Endodermal cell (in vitro differentiated cells): ENCODE results near the gene MTCL1. TPM values are rescaled to one million over a fixed set of nuclear protein-coding genes. Genes with fewer than 3 reads are reported as not detected.

Experiments
- DNase-seq: peaks from one replicate; pipeline ENCODE4 v3.0.0-alpha.2; 2017
- H3K27ac ChIP-seq: 2 replicates; pipeline ENCODE4 v1.5.1; 2013; ENCODE audit warnings: mild to moderate bottlenecking, low read depth, low read length, moderate library complexity
- H3K27me3 ChIP-seq: 2 replicates; pipeline ENCODE4 v1.6.1; 2013; ENCODE audit warnings: mild to moderate bottlenecking, low read length, moderate library complexity; ENCODE audit not compliant: insufficient read depth, control insufficient read depth, poor library complexity, severe bottlenecking
- H3K36me3 ChIP-seq: 2 replicates; pipeline ENCODE4 v1.7.0; 2013; ENCODE audit warnings: mild to moderate bottlenecking, low read length, moderate library complexity; ENCODE audit not compliant: control insufficient read depth, insufficient read depth
- H3K4me1 ChIP-seq: one replicate; pipeline ENCODE4 v1.7.0; 2013; ENCODE audit warnings: low read length; ENCODE audit not compliant: control insufficient read depth, insufficient read depth
- H3K4me3 ChIP-seq: 2 replicates; pipeline ENCODE4 v1.5.1; 2013; ENCODE audit warnings: mild to moderate bottlenecking, low read length, moderate library complexity
- H3K9ac ChIP-seq: 2 replicates; pipeline ENCODE4 v1.6.1; 2013; ENCODE audit warnings: mild to moderate bottlenecking, low read length, moderate library complexity; ENCODE audit not compliant: poor library complexity, severe bottlenecking; ENCODE audit errors: extremely low read depth
- H3K9me3 ChIP-seq: 2 replicates; pipeline ENCODE4 v1.6.1; 2013; ENCODE audit warnings: mild to moderate bottlenecking, low read length, moderate library complexity; ENCODE audit not compliant: control insufficient read depth
- H3K27ac Mint-ChIP-seq: 2 replicates; pipeline ENCODE4 v1.8.0; 2020; ENCODE audit warnings: mixed read lengths
- H3K27me3 Mint-ChIP-seq: 2 replicates; pipeline ENCODE4 v1.8.0; 2021; ENCODE audit warnings: mild to moderate bottlenecking, mixed read lengths; ENCODE audit not compliant: insufficient read depth
- H3K36me3 Mint-ChIP-seq: 2 replicates; pipeline ENCODE4 v1.8.0; 2020; ENCODE audit warnings: low read depth, mixed read lengths
- H3K4me1 Mint-ChIP-seq: 2 replicates; pipeline ENCODE4 v1.8.0; 2020; ENCODE audit warnings: mixed read lengths
- H3K4me3 Mint-ChIP-seq: 2 replicates; pipeline ENCODE4 v1.8.0; 2020; ENCODE audit warnings: mild to moderate bottlenecking, moderate library complexity, mixed read lengths
- H3K9me3 Mint-ChIP-seq: 2 replicates; pipeline ENCODE4 v1.8.0; 2020; ENCODE audit warnings: mild to moderate bottlenecking, mixed read lengths
- CTCF ChIP-seq: fragments of 200-600 bp; sonication (generic); conservative IDR thresholded peaks from 2 replicates; pipeline ENCODE4 v1.5.0; 2021; ENCODE audit warnings: antibody characterized with exemption, mild to moderate bottlenecking
- WGBS, 2 experiments: methylation state at CpG; one replicate each; pipeline versions ENCODE4 v1.1.5 to v1.1.7; 2013; ENCODE audit warnings: missing lambda C conversion rate in 2 of 2, mixed read lengths in 1 of 2; ENCODE audit not compliant: insufficient coverage in 1 of 2, insufficient read length in 1 of 2; 5-methylcytosine and 5-hydroxymethylcytosine counted together
- total RNA-seq, 2 donors: library from RNA; stranded (reverse); fragmentation: NEBNext Ultra II Directional in 1 of 2; extraction: Animal tissue kit (Norgen Biotek cat#: 25700) in 1 of 2; gene quantifications; 2 replicates in 1 of 2; 3 replicates in 1 of 2; pipeline ENCODE4 v1.2.1, GENCODE V29; 2021

The MTCL1 gene
- total RNA-seq, 2 donors from 2014 or later = 15.0 to 26.0 TPM

GRCh38 chr18:8786483-8787370 lies 81.4 kb downstream of the MTCL1 start:
- no peak overlapping the region for H3K27ac Mint-ChIP-seq
- Histone ChIP-seq H3K9ac (no peak overlapping the region), H3K27ac (peak overlapping the region; percentile 3), H3K27me3 (peaks cover 38% of the 10 kb centered on the region), H3K4me3 (no peak overlapping the region), H3K4me1 (peaks cover 6% of the 10 kb centered on the region), H3K36me3 (no peaks in the 10 kb centered on the region), H3K9me3 (no peaks in the 10 kb centered on the region)
- H3K4me1 Mint-ChIP-seq = peaks cover 24% of the 10 kb centered on the region
- peaks cover 10% of the 10 kb centered on the region for H3K36me3 Mint-ChIP-seq
- H3K27me3 Mint-ChIP-seq = peaks cover 57% of the 10 kb centered on the region
- no peaks in the 10 kb centered on the region for H3K9me3 Mint-ChIP-seq
- 91 to 94% methylated on average over 15 to 17 of the region's 17 CpGs for WGBS, 2 experiments
- TF ChIP-seq CTCF = no peak
- H3K4me3 Mint-ChIP-seq = no peak overlapping the region
- peak; percentile 29 for DNase-seq

- H3K27ac ChIP-seq = no peak overlapping the region
- peaks cover 6% of the 10 kb centered on the region for H3K4me1 ChIP-seq
- H3K27me3 Mint-ChIP-seq = peaks cover 62% of the 10 kb centered on the region
- H3K4me3 Mint-ChIP-seq = no peak overlapping the region
- H3K27ac Mint-ChIP-seq = no peak overlapping the region
- DNase-seq = peak; percentile 47
- peaks cover 23% of the 10 kb centered on the region for H3K4me1 Mint-ChIP-seq
- H3K36me3 ChIP-seq = no peaks in the 10 kb centered on the region
- H3K9me3 ChIP-seq = no peaks in the 10 kb centered on the region
- H3K9me3 Mint-ChIP-seq = no peaks in the 10 kb centered on the region
- WGBS, 2 experiments = 86 to 91% methylated on average over 6 of the region's 6 CpGs
- H3K27me3 ChIP-seq = peaks cover 44% of the 10 kb centered on the region
- peaks cover 10% of the 10 kb centered on the region for H3K36me3 Mint-ChIP-seq
- no peak for TF ChIP-seq CTCF
- no peak overlapping the region for H3K4me3 ChIP-seq
- no peak overlapping the region for H3K9ac ChIP-seq
Measured at GRCh38 chr18:8787371-8787670, 82.0 kb downstream of the MTCL1 start.

GRCh38 chr18:8787794-8788193 lies 82.4 kb downstream of the MTCL1 start:
- H3K9me3 ChIP-seq = no peaks in the 10 kb centered on the region
- Mint-ChIP-seq H3K36me3 (peaks cover 10% of the 10 kb centered on the region), H3K9me3 (no peaks in the 10 kb centered on the region), H3K27ac (no peak overlapping the region), H3K27me3 (peaks cover 67% of the 10 kb centered on the region), H3K4me3 (no peak overlapping the region), H3K4me1 (peaks cover 26% of the 10 kb centered on the region)
- H3K27ac ChIP-seq = peak overlapping the region; percentile 60
- 92 to 93% methylated on average over 6 of the region's 6 CpGs for WGBS, 2 experiments
- peaks cover 6% of the 10 kb centered on the region for H3K4me1 ChIP-seq
- no peaks in the 10 kb centered on the region for H3K36me3 ChIP-seq
- no peak overlapping the region for H3K9ac ChIP-seq
- no peak overlapping the region for H3K4me3 ChIP-seq
- H3K27me3 ChIP-seq = peaks cover 44% of the 10 kb centered on the region
- peak; percentile 31 for DNase-seq
- TF ChIP-seq CTCF = no peak
